Measurements from ENCODE around the gene PCSK6.

GRCh38 chr15:101390462-101390861, 99.0 kb downstream of the PCSK6 start:
- no peak for TF ChIP-seq POLR2A (IDR thresholded peaks at IDR 0.05)
- TF ChIP-seq CTCF (IDR thresholded peaks at IDR 0.05), result no peak
